ENCODE data around the gene PUM1.

The PUM1 gene

DNA sequence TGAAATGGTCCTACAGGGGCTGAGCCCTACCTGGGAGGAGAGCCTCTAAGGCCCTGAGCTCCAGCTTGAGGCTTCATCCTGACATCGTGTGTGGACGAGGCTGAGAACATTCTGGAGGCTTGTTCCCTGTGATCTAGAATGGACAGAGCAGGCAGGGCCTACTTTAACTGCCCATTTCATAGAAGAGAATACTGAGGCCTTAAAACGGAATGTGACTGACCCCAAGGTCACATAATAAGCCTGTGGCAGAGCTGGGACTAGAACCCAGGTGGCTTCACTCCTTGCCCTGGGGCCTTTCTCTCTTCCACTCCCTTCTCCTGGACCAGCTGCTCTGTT is 151.0 kb downstream of the PUM1 start:
- Histone ChIP-seq H3K9me3 (ENCODE audit: control insufficient read depth, insufficient read depth, low read length) (no peaks in the 10 kb centered on the region), H3K4me1 (ENCODE audit: control insufficient read depth, insufficient read depth, low read length) (peaks cover 10% of the 10 kb centered on the region), H3K36me3 (ENCODE audit: control insufficient read depth, insufficient read depth, low read length) (no peaks in the 10 kb centered on the region), H3K9ac (ENCODE audit: low read depth, low read length) (no peak overlapping the region), H3K4me3 (ENCODE audit: low read depth, low read length) (no peak overlapping the region), H3K27me3 (ENCODE audit: control insufficient read depth, insufficient read depth, low read length) (peaks cover 1% of the 10 kb centered on the region)

DNA sequence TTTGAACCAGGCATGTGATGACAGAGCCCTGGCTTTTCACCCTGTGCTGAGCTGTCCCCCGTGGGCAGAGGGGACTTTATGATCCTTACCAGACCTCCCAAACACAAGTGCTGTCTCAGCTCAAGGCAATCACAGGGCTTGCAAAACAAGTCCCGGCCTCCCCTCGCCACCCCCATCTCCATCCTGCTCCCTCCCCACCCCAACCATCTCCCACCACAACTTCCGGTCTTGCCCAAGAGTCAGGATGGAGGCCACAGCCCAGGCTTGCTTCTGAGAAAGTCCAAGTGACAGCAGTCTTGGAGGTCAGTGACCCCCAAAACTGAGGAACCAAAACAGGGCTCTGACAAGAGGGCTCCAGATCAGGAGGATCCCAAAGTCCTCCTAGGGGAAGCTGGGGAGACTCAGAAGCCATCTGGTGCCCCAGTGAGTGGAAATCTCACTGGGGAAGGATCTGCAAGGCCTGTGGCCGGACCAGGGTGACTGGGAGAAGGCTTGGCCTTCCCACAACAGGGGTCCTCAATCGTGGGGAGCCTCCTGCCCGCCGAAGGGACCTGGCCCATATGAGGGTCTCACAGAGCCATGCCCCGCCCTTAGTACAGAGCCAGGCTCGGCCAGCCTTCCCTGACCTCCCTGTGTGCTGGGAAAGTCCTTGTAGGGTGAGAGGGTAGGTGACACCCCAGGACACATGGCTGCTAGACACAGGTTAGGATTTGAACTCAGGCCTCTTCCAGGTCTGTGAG is 152.4 kb downstream of the PUM1 start:
- Histone ChIP-seq H3K4me1 (ENCODE audit: control insufficient read depth, insufficient read depth, low read length) (peaks cover 15% of the 10 kb centered on the region), H3K9me3 (ENCODE audit: control insufficient read depth, insufficient read depth, low read length) (no peaks in the 10 kb centered on the region), H3K36me3 (ENCODE audit: control insufficient read depth, insufficient read depth, low read length) (no peaks in the 10 kb centered on the region), H3K27me3 (ENCODE audit: control insufficient read depth, insufficient read depth, low read length) (peaks cover 5% of the 10 kb centered on the region), H3K9ac (ENCODE audit: low read depth, low read length) (no peak overlapping the region), H3K4me3 (ENCODE audit: low read depth, low read length) (no peak overlapping the region)

DNA sequence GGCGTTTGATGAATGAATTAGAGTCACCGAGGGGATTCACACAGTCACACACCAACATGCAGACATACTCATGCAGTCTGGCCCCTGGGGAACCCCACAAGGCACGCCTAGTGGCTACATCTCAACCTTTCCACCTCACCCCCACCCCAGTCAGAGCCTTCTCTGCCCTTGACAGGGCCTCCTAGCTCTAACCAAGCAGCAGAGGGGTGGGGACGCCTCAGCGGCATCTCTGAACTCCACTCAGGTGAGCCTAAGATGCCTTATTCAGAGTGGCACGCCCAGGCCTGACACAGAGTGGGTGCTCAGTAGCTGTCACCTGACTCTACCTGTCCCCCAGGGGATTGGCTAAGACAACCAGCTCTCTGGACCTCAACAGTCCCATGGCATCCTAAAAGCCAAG is 153.3 kb downstream of the PUM1 start:
- no peaks in the 10 kb centered on the region for H3K9me3 ChIP-seq (ENCODE audit: control insufficient read depth, insufficient read depth, low read length)
- peaks cover 15% of the 10 kb centered on the region for H3K4me1 ChIP-seq (ENCODE audit: control insufficient read depth, insufficient read depth, low read length)
- H3K36me3 ChIP-seq (ENCODE audit: control insufficient read depth, insufficient read depth, low read length): no peaks in the 10 kb centered on the region
- H3K9ac ChIP-seq (ENCODE audit: low read depth, low read length): no peak overlapping the region
- H3K4me3 ChIP-seq (ENCODE audit: low read depth, low read length): no peak overlapping the region
- peaks cover 11% of the 10 kb centered on the region for H3K27me3 ChIP-seq (ENCODE audit: control insufficient read depth, insufficient read depth, low read length)

DNA sequence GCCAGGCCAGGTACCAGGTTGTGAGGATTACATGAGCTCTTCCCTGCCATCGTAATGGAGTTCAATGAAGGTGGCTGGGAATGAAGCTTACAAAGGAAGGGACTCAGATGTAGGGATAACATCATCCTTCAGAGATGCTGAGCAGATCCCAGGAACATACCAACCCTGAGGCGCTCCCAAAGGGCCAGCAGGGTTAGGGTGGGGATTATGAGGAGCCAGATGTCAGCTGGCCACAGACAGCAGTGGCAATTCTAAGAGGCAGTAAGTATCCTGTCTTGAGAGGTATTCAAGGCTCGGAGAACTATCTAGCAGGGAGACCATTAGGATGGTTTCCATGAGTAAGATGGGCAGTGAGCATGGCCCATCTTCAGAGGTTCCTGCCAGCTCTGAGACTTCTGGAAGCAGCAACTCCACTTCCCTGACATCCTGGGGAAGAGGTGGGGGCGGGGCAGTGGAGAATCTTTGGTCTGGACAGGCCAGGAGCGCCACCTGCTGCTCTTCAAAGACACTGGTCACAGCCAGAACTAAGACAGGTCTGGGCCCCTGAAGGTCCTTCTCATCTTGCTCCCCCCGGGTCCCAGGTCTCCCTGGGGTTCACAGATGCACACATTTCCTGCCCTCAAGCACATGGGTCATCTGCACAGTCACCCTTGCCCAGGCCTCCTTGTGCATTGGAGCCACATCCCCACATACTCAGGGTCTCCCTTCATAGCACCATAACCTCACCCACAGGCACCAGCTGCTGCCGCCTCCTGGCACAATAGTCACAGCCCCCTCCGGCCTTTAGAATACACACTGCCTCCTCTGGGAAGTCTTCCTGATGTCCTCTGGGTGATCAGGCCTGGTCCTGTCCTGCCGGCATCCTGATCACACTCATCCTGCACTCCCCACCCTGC is 154.2 kb downstream of the PUM1 start:
- Histone ChIP-seq H3K36me3 (ENCODE audit: control insufficient read depth, insufficient read depth, low read length) (no peaks in the 10 kb centered on the region), H3K27me3 (ENCODE audit: control insufficient read depth, insufficient read depth, low read length) (peaks cover 14% of the 10 kb centered on the region), H3K4me1 (ENCODE audit: control insufficient read depth, insufficient read depth, low read length) (peaks cover 18% of the 10 kb centered on the region), H3K9ac (ENCODE audit: low read depth, low read length) (no peak overlapping the region), H3K9me3 (ENCODE audit: control insufficient read depth, insufficient read depth, low read length) (no peaks in the 10 kb centered on the region), H3K4me3 (ENCODE audit: low read depth, low read length) (no peak overlapping the region)

DNA sequence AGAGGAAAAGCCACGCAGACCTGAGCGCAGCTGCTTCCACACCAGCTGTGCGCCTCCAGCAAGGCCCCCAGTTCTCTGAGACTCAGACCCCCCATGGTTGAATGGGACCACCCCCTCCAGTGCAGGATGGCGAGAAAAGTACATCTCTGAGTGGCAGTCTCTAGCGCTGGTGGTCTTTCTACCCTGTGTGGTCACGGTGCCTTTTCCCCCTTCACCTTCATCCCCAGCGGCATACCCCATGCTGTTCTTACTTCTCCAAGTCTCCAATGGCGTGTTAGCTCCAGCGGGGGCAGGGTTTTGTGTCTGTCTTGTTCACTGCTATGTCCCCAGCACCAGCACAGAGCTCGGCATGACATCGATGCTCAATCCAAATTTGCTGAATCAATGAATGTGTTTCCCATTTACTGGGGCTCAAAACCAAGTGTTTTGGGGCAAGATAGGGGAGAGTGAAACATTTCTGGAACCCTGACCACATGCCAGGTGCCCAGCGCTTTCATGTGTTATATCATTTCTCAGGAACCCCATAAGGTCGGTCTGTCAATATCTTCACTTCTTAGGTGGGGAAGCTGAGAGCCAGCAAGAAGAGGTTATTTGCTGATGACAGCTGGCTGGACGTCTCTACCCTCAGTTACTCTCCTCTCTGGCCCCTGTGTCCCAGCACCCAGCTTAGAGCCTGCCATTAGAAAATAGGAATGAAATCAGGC is 156.0 kb downstream of the PUM1 start:
- peaks cover 23% of the 10 kb centered on the region for H3K4me1 ChIP-seq (ENCODE audit: control insufficient read depth, insufficient read depth, low read length)
- H3K9me3 ChIP-seq (ENCODE audit: control insufficient read depth, insufficient read depth, low read length): no peaks in the 10 kb centered on the region
- no peak overlapping the region for H3K9ac ChIP-seq (ENCODE audit: low read depth, low read length)
- H3K27me3 ChIP-seq (ENCODE audit: control insufficient read depth, insufficient read depth, low read length): peaks cover 14% of the 10 kb centered on the region
- H3K4me3 ChIP-seq (ENCODE audit: low read depth, low read length): peak overlapping the region; percentile 71
- H3K36me3 ChIP-seq (ENCODE audit: control insufficient read depth, insufficient read depth, low read length): no peaks in the 10 kb centered on the region

DNA sequence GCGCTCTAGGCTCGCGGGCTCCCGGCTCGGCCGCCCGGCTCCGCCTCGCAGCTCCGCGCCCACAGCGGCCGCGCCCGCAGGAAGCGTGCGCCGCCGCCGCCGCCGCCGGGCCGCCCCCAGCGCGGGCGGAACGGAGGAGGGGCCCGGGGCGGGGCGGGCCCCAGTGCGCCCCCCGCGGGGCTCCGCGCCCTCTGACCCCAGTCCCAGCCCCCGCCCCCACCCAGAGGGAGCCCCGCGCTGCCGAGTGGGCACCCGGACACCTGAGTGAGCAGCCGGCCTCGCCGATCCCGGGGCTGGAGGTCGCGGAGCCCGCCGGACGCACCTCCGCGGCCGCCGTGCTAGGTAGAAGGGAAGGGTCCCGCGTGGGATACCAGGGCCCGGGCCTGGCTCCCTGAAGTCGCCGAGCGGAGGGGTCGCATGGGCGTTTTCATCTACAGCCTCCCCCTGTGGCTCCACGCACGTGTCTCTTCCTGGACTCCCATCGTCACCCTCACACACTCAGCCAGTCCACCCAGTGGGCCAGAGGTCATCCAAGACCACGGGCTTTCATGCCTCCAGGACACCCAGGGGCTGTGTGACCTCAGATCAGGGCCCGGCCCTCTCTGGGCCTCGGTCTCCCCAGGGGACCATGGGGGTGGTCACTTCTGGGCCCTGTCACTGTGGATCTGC is 156.7 kb downstream of the PUM1 start, which contains the start of gene SDC3:
Gene SDC3, minus strand, starts transcription at position 63 of the 669 bp plus-strand sequence. CDS start 172 bp downstream, outside the sequence.
- Histone ChIP-seq H3K9me3 (ENCODE audit: control insufficient read depth, insufficient read depth, low read length) (no peaks in the 10 kb centered on the region), H3K9ac (ENCODE audit: low read depth, low read length) (no peak within 1 kb of the TSS), H3K27me3 (ENCODE audit: control insufficient read depth, insufficient read depth, low read length) (peaks cover 14% of the 10 kb centered on the region), H3K4me1 (ENCODE audit: control insufficient read depth, insufficient read depth, low read length) (peaks cover 24% of the 10 kb centered on the region), H3K4me3 (ENCODE audit: low read depth, low read length) (peak within 1 kb of the TSS; percentile 71), H3K36me3 (ENCODE audit: control insufficient read depth, insufficient read depth, low read length) (no peaks in the 10 kb centered on the region)

DNA sequence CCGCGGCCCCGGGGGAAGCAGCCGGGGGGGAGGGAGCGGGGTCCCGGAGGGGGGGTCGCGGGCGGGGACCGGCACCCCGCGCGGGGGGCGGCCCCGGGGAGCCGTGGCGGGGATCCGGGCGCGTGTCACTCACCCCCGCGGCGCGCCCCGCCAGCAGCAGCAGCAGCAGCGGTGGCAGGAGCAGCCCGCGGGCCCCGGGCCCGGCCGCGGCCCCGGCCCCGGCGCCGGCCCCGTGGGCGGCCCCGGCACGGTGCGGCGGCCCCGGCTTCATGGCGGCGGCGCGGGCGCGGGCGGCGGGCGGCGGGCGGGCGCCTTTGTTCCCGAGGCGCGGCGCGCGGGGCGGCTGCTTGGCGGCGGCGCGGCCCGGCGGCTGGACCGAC is 157.2 kb downstream of the PUM1 start:
- Histone ChIP-seq H3K4me1 (ENCODE audit: control insufficient read depth, insufficient read depth, low read length) (peaks cover 24% of the 10 kb centered on the region), H3K9me3 (ENCODE audit: control insufficient read depth, insufficient read depth, low read length) (no peaks in the 10 kb centered on the region), H3K4me3 (ENCODE audit: low read depth, low read length) (no peak overlapping the region), H3K9ac (ENCODE audit: low read depth, low read length) (no peak overlapping the region), H3K36me3 (ENCODE audit: control insufficient read depth, insufficient read depth, low read length) (no peaks in the 10 kb centered on the region), H3K27me3 (ENCODE audit: control insufficient read depth, insufficient read depth, low read length) (peaks cover 14% of the 10 kb centered on the region)

DNA sequence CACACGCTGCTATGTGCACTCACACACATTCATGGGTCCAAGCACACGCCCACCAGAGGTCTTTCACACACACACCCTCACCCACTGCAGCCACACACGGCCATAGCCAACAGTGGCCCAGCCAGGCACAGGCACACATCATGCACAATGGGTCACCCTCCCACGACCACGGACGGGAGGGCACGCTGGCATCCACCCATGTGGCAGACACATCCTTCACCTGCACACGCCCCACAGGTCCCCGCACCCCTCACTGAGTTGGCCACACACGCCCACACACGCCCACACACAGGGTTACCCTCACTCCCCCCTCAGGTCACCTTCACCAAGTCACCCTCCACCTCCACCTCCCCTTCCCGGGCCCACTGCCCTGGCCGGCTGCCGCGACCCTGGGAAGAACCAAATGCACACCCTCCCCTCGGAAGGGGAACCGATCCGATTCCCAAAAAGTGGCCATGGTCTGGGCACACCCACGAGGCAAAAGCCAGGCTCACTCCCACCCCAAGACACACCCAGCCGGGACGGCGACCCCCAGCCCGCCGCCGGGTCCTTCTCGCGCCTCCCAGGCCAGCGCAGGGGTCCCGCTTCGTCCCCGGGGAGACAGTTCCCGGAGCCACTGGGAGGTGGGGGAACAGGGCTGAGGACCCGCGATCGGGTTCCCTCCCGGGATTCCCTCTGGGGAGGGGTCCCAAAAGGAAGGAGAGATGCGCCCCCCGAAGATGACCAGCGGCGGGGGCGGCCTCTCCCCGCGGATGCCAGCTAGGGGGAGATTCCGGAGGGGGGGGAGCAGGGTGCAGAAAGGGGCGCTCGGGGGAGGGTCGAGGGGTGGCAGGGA is 157.8 kb downstream of the PUM1 start:
- Histone ChIP-seq H3K4me3 (ENCODE audit: low read depth, low read length) (peak overlapping the region; percentile 59), H3K27me3 (ENCODE audit: control insufficient read depth, insufficient read depth, low read length) (peaks cover 14% of the 10 kb centered on the region), H3K9ac (ENCODE audit: low read depth, low read length) (no peak overlapping the region), H3K9me3 (ENCODE audit: control insufficient read depth, insufficient read depth, low read length) (no peaks in the 10 kb centered on the region), H3K4me1 (ENCODE audit: control insufficient read depth, insufficient read depth, low read length) (peaks cover 24% of the 10 kb centered on the region), H3K36me3 (ENCODE audit: control insufficient read depth, insufficient read depth, low read length) (no peaks in the 10 kb centered on the region)

DNA sequence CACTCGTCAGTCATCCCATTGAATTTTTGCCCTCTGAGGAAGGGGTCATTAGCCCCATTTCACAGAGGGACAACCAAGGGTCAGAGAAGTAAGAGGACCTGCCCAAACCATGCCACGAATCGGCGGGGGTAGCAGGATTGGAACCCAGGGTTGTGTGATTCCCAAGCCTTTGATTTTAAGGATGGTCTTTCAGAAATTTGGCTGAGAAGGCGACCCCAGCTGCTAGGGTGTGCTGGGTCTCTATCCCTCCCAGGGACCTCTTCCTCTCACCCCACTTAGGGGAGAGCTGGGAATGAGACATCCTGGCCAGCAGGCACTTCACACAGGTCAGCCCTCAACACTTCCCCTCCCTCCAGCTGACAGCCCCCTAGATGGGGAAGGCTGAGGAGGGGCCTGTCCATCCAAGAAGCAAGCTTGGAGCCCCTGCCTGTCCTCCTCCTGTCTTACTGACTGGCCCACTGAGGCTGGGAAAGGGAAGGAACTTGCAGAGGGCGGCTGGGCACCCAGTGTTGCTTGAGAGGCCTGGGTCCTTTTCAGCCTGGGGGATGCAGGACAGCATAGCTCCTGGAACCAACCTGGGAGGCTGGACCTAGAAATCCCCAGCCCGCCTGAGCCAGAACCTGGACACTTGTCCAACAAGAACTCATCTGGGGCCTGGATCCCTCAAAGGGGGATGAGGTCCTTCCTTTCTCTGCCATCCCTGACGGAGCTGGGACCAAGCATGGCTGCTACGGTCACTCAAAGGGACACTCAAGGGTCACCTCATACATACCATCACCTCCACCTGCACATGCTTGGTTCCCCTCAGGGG is 158.7 kb downstream of the PUM1 start:
- H3K9me3 ChIP-seq (ENCODE audit: control insufficient read depth, insufficient read depth, low read length): no peaks in the 10 kb centered on the region

DNA sequence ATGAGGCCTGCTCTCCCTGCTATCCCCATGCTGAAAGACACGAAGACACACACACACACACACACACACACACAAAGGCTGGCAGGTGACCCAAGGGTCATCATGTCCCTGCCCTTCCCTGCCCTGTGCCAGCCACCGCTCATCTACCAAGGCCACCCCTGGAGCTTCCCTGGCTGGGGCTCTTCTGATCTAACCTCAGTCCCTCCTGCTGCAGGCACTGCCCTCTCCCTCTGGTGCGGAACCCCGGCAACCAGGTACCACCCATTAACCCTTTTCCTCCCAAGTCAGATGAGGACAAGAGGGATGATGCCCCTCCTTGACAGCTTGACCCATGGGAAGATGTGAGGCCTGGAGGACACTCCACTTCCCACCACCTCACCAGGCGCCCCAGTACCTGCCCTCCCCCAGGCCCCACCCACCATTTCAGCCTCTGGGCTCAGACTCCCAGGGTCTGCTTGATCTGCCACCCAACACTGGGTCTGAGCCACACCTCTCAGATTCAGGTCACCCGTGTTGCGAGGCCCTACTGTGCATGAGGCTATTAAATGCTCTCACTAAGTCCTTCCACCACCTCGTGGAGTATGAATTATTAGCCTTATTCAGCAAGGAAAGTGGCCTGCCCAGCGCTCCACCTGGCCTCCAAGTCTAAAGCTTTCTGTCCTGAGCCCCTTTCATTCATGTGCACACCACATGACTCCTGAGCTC is 159.4 kb downstream of the PUM1 start:
- H3K27me3 ChIP-seq (ENCODE audit: control insufficient read depth, insufficient read depth, low read length): peaks cover 14% of the 10 kb centered on the region
- H3K9me3 ChIP-seq (ENCODE audit: control insufficient read depth, insufficient read depth, low read length): no peaks in the 10 kb centered on the region
- H3K9ac ChIP-seq (ENCODE audit: low read depth, low read length): no peak overlapping the region
- no peak overlapping the region for H3K4me3 ChIP-seq (ENCODE audit: low read depth, low read length)
- H3K36me3 ChIP-seq (ENCODE audit: control insufficient read depth, insufficient read depth, low read length): no peaks in the 10 kb centered on the region
- peaks cover 24% of the 10 kb centered on the region for H3K4me1 ChIP-seq (ENCODE audit: control insufficient read depth, insufficient read depth, low read length)

More for the DNA sequence above, 158.7 kb downstream of the PUM1 start:
- H3K36me3 ChIP-seq (ENCODE audit: control insufficient read depth, insufficient read depth, low read length): no peaks in the 10 kb centered on the region
- peak overlapping the region; percentile 59 for H3K4me3 ChIP-seq (ENCODE audit: low read depth, low read length)
- H3K9ac ChIP-seq (ENCODE audit: low read depth, low read length): no peak overlapping the region
- H3K4me1 ChIP-seq (ENCODE audit: control insufficient read depth, insufficient read depth, low read length): peaks cover 24% of the 10 kb centered on the region
- H3K27me3 ChIP-seq (ENCODE audit: control insufficient read depth, insufficient read depth, low read length): peaks cover 14% of the 10 kb centered on the region
